HL-60/S4 treated with retinoic acid at 250 ng/mL for 4 days and 3 days (cell line): Measurements from ENCODE around the gene IL1RAPL2.
"Not testable (repeated sequence)": the region's sequence is repeated elsewhere in the genome, so short reads cannot be mapped to it uniquely, and the experiment has no call there.

ENCODE experiments used
- in situ Hi-C: fragments of 300-500 bp; cut with MboI; formaldehyde crosslinking; loops from 2 replicates; pipeline ENCODE4 v1.7.0; 2022; ENCODE audit warnings: low sequenced_read_pairs

IL1RAPL2 gene

DNA sequence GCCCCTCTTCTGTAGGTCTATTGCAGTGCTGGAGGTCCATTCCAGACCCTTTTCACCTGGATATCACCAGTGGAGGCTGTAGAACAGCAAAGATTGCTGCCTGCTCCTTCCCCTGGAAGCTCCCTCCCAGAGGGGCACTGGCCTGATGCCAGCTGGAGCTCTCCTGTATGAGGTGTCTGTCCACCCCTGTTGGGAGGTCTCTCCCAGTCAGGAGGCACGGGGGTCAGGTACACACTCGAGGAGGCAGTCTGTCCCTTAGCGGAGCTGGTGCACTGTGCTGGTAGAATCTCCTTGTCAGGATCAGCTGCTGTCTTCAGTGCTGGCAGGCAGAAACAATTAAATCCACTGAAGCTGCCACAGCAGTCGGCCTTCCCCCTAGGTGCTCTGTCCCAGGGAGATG lies 276.6 kb downstream of the IL1RAPL2 start:
- in situ Hi-C loops: no loop called here

DNA sequence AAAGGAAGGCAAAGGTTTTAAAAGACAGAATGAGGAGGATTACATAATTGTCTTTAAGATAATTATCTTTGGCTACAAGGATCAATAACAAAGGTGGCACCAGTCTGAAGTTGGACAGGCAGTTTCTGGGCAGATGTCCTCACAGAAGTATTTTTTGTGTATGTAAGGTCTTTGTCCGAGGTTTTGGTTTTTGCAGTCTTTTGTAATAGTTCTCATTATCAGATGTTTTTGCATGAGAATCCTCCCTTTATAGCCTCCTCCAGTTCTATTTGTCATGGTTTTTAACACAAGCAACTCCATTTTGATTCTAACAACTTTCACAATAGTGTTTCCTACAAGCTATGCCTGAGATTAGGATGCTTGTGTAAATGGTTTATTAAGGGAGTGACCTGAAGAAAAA lies 286.2 kb downstream of the IL1RAPL2 start:
- in situ Hi-C loops: no loop called here

DNA sequence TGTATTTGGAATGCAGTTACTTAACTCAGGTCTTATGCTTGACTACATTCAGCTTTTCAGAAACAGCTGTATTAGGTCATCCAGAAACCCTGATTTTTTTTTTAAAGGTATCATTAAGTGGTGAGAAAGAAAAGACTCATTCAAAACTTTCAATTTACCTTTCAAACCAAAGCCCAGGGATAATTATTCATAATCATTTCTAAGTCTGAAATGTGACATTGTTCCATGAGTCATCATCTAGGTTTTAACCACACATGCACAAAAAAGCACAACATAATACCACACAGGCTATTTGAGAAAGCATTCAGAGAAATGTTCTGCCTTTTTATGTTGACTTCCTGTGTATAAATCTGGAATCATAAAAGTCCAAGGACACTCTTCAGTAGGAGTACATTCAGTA lies 288.2 kb downstream of the IL1RAPL2 start:
- in situ Hi-C loops: no loop called here

DNA sequence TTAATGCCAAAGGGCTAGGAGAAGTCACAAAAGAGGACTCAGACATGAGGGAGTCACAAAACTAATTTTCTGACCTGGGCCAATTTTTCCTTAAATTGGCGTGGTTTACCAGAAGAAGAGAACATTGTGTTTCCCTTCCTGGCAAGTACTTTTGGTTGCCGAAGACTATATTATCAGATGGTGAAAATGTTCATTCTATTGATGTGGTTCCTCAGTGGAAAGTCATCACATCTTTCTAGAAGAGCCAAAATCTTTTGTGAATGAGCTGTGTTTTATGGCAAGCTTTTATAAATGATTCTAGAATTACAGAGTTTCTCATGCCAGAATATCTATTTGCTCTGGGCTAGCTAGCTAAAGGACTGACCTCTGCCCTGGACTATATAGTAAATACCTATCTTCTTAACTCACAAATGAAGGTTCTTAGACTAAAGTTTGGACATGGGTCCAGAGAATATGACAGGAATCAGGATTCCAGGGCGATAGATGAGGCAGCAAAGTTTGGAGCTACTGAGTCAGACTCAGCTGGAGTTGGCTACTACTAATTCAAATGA lies 288.9 kb downstream of the IL1RAPL2 start:
- in situ Hi-C loops: no loop called here

DNA sequence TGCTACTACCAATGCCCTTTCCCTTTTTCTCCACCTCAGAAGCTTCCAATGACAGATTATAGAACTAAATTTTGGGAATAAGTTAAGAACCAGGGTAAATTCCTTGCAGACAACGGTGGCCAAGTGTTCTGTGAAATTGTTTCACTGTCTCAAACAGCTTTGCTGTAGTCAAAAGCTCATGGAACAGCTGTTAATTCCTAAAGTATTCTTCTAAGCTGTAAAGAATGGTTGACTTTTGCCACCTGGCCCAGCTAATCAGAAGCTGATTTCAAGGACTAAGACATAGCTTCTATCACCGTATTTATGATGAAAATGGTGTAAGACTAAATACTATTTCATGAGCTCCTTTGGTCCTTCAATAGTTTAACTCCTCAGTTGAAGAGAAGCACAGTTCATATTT lies 297.5 kb downstream of the IL1RAPL2 start:
- in situ Hi-C loops: no loop called here

DNA sequence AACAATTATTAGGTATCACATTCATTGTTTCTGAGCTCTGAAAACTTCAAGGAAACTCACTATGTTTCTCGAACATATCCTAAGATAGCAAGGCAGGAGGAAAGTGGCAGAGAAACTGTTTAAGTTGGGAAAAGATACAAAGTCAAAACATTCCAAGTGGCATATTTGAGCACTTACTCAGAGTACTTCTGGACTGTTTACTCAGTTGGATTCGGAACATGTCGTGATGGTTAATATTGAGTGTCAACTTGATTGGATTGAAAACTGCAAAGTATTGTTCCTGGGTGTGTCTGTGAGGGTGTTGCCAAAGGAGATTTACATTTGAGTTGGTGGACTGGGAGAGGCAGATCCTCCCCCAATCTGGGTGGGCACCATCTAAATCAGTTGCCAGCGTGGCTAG lies 298.3 kb downstream of the IL1RAPL2 start:
- in situ Hi-C loops: no loop called here

DNA sequence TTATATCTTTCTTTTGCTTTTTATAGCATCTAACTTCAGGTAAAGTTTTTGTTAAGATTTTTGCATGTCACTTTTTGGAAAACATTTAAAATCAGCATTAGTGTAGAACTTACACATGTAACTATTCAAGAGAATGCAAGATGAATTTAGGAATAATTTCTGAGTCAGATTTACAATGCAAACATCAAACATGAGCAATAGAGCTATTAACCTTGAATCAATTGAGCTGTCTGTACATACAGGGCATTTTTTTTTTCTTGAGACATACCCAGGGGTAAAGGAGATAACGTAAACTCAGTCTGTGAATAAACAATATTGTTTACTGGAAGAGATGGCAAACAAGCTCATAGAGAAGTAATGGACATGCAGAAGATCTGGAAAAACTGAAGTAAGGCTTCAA lies 311.5 kb downstream of the IL1RAPL2 start:
- in situ Hi-C loops: no loop called here

DNA sequence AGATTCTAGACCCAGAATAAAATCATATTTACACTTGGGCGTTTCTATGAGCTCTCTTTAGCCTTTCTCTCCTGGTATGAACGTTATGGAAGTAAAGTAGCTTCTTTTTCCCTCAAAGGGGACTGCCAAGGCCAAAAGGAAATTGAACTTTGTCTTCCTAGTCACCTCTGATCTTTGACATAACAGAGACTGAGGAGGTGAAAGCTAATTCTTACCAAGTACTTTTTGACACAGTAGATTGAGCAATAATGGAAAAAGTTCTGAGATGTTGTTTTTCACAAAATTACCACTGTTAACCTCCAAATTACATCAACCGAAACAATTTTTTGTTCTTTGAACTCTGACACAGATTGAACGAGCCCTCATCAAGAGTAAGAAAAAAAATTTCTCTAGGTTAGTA lies 336.1 kb downstream of the IL1RAPL2 start:
- in situ Hi-C loops: no loop called here

DNA sequence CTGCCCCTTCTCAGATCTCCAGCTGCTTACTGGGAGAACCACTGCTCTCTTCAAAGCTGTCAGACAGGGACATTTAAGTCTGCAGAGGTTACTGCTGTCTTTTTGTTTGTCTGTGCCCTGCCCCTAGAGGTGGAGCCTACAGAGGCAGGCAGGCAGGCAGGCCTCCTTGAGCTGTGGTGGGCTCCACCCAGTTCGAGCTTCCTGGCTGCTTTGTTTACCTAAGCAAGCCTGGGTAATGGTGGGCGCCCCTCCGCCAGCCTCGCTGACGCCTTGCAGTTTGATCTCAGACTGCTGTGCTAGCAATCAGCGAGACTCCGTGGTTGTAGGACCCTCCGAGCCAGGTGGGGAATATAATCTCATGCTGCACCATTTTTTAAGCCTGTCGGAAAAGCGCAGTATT lies 343.7 kb downstream of the IL1RAPL2 start:
- in situ Hi-C loops: not testable (repeated sequence)

DNA sequence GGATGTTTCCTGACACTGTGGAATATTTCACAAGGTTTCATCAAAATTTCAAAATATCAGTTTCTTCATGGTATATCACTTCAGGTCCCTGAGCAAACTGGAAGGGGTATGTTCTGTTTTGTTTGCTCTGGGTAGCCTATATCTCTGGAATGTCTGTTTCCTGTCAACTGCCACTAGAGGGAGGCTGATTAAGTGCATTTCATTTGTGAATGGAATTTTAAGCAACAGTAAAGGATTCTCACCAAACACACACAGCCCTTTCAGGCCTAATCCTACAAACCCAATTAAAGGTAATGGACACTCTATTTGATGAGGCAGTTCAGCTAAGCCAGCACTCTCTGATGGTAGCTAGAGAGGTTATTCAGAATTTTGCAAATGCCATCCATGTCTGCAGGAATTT lies 347.3 kb downstream of the IL1RAPL2 start:
- in situ Hi-C loops: no loop called here

DNA sequence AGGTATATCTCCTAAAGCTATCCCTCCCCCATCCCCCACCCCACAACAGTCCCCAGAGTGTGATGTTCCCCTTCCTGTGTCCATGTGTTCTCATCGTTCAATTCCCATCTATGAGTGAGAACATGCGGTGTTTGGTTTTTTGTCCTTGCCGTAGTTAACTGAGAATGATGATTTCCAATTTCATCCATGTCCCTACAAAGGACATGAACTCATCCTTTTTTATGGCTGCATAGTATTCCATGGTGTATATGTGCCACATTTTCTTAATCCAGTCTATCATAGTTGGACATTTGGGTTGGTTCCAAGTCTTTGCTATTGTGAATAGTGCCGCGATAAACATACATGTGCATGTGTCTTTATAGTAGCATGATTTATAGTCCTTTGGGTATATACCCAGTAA lies 348.7 kb downstream of the IL1RAPL2 start:
- in situ Hi-C loops: not testable (repeated sequence)

DNA sequence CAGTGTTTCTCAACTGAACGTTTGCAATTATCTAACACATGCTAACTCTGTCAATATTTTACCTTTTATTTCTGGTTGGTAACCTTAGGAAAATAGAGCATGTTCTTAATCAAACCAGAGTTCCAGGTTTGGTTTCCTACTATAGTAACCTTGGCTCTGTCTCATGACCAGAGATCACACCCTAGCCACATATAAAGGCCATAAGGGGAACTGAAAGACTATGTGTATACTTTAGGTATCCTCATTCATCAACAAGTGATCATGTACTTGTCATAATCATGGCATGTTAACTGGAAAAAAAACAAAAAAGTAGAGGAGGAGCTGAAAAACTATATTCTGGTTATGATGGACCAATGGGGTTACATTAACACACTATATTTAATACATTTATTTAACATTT lies 352.1 kb downstream of the IL1RAPL2 start:
- in situ Hi-C loops: no loop called here

DNA sequence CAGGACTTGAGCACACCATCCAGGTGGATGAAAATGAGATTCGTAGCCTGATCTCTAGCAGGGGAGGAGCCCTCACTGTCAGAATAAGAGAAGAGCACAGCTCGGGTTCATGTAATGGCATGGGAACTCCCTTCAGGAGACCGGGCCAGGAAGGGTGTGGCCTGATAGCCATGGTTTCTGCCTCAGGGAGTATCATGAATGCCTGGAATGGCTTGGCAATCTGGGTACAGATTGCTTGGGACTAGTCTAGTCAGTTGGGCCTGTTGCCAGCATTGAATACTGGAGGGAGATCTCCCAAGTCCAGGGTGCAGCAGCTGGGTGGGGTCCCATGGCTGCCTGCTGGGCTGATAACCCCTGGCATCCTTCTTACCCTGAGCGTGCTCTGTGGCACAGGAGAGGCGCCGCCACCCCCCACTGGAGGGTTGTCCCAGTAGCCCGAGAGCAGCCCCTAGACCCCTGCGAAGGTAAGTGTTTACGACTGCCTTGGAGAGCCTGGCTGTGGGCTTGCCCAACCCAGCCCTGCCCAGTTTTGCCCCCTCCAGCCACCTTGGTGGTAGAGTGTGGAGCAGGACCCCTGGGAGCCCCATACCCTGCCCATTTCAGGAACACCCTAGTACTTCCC lies 355.7 kb downstream of the IL1RAPL2 start:
- in situ Hi-C loops: no loop called here

DNA sequence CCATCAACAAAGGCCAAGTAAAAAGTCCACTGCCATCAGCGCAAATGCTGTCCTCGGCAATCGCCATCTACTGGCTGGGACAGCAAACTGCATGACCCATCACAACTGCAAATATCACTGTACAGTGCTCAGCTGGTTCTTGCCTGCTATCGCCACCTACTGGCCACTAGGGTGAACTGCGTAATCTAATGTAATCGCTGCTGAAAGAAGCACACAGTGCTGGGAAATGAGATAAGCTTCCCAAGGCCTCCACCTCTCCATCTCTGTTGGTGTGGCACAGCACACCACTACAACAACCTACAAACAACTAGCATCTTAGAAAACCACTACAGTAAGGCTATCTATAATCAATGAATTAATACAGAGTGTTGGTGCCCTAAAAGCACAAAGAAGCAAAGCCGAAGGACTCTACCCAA lies 356.2 kb downstream of the IL1RAPL2 start:
- in situ Hi-C loops: no loop called here

DNA sequence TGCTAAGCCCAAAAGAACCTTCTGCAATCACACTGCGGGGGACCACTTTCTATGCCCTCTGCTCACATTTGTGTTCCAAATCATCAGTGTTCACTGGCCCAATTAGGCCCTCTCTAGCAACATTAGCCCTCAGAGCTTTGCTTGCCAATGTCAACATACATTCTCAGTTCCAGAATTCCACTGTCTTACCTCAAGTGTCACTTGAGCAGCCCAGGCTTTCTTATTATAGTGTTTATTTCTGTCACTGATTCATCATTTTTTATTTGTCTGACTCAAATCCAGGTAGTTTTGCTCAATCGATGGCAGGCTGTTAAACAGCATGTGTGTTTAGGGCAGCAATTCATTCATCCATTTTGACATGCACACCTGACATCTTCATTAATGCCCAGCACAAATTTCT lies 363.3 kb downstream of the IL1RAPL2 start:
- in situ Hi-C loops: no loop called here

DNA sequence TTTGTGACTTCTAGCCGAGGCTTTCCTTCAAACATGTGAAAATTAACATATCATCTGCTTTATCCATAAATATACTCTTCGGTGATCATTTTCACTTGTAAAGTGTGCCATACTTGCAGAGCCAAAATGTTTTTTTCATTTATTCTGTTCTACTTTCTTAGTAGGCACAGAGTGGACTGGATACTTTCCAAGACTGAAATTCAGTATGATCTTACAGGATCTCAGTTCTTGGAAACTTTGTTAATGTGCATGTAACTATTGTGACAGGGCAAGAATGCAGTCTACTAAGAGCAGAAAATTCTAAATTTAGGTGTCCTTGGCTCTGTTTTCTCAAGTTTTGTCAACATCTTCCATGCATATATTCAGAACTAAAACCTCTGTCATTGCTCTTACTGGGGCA lies 369.6 kb downstream of the IL1RAPL2 start:
- in situ Hi-C loops: no loop called here

DNA sequence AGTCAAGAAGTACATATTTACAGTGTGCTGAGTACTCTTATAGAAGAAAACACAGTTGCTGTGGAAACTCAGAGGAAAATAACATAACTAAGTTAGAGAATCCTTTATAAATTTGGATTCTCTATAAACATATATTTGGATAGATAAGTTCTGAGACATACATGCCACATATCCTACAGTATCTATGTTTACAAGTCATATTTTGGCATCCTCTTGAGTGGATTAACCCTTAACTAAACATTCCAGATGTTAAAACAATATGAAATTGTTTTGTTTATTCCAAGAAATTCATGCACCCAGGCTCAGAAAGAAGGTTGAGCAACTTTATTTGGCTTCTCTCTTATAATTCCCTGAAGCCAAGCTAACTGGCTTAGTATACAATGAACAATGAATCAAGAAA lies 387.3 kb downstream of the IL1RAPL2 start:
- in situ Hi-C loops: no loop called here

DNA sequence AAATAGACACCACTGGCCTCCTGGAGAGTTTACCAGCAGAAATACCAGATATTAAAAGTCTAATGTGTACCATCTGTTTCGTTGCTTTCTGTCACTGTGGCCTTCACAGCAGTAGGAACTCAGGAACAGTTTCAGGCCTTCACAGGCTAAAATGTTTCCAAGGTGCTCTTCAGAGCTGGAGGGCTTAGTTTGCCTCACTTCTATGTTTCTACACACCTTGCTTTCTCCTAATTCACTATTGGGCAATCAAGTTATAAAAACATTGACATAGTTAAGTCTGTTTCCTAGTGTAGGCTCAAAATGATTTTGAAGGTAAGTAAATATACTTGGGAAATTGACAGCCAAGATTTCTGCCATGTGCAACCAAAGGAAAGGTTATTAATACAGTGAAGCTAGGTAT lies 395.9 kb downstream of the IL1RAPL2 start:
- in situ Hi-C loops: no loop called here

DNA sequence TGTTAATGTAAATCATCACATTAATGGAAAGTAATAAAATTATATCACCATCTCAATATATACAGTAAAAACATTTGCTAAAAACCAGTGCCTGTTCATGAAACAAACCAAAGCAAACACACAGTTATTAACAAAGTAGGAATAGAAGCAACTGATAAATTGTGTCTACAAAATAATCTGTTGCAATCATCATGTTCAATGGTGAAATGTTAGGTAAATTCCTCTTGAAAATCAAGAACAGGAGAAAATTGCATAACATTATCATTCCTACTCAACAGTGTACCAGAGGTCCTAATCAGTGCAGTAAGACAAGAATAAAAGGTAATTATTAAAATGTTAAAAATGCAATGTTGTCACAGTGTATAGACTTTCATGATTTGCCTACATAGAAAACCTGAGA lies 402.2 kb downstream of the IL1RAPL2 start:
- in situ Hi-C loops: no loop called here

DNA sequence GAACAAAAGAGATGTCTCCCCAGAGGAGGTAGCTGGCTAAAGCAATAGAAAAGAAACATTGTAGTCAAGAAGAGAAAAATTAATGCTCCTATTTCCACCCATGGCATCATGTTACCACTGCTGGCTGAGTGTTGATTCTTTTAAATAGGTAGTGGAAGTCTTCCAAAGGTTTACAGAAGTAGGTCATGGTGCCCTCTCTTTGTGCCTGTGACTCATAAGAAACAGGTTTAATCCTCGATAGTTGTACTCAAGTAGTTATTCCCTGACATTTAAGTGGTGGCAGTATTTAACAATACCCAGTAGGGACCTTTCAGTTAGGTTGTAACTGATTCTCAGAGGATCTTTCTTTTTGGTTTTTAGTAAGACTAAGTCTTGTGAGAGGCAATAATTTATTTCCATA lies 406.7 kb downstream of the IL1RAPL2 start:
- in situ Hi-C loops: no loop called here

DNA sequence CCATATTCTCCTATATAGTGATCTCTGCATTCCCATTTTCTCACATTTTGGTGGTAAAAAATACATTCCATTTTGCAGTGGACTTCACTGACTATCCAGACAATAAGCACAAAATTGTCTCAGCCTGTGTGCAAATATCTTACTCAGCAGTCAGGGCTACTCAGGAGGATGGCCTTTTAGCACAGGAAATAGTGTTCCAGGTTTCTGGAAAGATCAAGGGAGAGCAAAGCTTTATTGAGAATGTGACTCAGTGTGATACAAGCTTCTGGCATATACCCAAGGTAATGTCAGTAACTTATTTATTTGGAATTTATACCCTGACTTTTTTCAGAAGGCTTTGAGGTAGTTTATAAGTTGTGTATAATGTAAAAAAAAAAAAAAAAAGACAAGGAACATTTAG lies 421.1 kb downstream of the IL1RAPL2 start:
- in situ Hi-C loops: no loop called here

DNA sequence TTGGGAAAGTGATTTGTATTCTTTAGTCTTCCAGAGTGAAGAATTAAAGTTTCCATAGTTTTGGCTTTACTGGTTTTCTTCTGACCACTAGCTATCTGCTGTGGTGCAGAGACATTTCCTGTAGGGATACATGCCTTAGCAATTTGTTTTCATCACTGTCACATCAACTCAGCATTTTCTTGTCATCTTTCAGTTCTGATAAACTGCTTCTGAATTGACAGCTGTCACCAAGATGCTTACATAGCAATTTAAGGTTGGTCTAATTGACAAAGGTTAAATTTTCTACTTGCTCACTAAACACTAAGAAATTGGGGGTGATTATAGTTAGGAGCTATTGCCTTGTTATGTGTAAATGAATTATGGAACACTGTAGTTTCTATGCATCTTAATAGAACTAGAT lies 422.0 kb downstream of the IL1RAPL2 start:
- in situ Hi-C loops: no loop called here

DNA sequence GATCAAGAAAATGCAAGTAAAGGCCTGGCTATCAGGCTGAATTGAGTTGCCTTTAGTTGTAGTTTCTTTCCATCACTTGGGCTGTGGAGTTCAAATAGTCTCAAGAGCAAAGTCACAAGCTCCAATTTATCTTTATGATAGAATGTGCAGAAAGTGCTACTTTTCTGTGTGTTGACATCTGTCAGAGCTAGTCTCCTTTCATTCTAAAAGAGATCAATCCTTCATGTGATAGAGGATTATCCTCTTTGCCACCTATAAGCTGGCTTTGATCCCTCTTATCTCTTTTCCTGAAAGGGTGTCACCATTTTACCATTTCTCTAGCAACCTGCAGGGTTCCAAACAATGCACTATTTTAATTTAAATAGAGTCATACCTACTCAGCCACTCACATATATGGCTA lies 429.5 kb downstream of the IL1RAPL2 start:
- in situ Hi-C loops: no loop called here
